GM18858 (cell line): Measurements from ENCODE around the gene SH3RF2.

Experiments used
- ATAC-seq: cut with Tn5 transposase; IDR thresholded peaks from one replicate; pipeline ENCODE4 v1.9.1; 2021; ENCODE audit not compliant: unreplicated experiment

SH3RF2 gene

DNA sequence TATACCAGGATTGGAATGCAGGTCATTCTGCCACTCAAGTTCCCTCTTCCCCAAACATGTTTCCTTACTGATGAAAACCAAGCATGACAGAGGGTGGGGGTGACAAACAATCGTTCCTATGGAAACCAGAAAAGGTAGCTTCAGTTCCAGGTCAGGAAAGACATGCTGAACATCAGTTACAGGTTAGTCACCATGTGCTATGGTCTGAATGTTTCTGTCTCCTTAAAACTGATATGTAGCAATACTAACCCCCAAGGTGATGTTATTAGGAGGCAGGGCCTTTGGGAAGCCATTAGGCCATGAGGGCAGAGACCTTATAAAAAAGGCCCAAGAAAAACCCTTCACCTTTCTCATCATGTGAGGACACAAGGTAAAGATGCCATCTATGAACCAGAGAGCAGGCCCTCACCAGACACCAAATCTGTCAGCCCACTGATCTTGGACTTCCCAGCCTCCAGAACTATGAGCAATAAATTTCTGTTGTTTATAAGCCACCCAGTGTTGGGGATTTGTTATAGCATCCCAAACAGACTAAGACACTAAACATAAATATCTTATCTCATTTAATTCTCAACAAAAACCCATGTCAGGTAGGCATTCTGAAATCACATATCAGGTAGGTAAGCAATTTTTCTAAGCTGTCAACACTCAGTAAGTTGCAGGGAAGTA, 15.7 kb upstream of the SH3RF2 start:
- no peak for ATAC-seq

DNA sequence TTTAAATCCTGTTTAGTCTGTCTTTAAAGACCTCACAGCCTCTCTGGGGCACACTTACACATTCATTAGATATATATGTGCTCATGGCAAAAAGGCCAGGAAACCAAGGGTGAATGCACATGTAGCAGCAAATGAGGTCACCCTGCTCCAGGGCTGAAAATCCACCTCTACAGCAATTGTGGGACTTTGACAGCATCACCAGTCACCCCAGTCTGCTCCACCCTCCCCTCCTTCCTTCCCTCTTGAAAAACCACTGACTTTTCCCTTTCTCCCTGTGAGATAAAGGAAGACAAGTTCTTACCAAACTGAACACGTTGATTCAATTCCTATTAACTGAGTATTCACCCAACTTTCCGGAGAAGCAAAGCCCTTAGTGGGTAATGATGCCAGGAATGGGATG, 15.2 kb upstream of the SH3RF2 start:
- ATAC-seq, result no peak

DNA sequence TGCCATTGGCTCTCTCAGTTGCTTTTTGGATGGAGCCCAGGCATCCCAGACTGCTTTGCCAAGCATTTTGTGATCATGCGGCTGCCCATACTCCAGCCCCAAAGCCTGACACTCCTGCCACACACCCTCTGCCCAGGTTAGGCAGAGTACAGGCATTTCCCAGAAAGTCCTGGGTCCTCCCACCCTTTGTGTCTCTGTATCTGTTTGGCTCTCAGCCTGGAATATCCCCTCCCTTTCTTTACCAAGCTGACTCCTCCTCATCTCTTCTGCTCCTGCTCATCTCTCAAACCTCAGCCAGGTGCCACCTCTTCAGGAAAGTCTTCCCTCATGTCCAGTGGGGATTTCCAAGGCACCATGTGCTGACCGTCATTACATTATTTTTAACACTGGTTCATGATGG, 14.3 kb upstream of the SH3RF2 start:
- no peak for ATAC-seq

DNA sequence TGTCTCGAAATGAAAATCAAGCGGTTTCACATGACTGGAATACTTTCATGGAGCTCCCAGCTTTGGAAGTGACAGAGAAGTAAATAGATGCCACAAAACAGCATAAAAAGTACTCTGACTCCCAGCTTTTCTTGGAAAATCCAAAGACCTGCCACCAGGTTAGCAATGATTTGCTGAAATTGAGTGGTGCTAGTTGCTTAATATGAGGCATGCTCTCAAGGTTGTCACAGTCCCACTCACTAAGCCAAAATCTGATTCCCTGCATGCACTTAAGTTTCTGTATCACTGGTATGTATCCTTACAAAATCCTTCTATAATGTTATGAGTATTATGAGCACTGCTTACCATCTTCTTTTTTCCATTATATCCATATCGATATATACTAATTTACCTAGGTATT, 13.0 kb upstream of the SH3RF2 start:
- no peak for ATAC-seq

DNA sequence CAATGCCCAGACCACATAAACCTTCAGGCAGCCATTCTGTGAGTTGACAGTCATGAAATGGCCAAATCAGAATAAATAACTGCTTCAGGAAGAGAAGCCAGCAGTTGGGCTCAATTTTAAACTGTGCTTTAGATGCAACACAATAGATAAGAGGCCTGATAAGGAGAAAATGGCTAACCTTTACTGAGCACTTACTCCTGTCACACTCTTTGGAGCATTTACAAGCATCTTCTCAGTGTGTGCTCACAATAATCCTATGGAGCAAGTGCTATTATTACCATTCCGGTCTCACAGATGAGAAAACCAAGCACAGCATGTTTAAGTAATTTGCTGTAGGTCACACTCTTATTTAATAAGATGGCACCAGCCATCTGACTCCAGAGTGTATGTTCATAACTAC, 11.5 kb upstream of the SH3RF2 start:
- ATAC-seq, result no peak

DNA sequence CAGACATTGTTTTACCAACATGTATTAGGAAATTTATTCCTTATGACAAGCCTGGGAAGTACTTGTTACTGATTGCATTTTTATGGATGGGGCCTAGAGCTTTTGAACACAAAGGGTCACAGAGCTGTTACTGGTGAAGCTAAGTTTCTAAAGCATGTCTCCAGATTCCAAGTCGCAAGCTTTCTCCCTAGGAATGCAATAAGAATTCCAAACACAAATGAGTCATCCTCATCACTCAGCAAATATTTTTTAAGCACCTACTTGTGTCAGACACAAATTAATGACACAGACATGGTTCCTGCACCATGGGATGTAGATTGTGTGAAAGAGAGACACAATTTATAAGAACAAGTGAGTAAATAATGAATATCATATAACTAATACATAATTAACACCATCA, 11.0 kb upstream of the SH3RF2 start:
- no peak for ATAC-seq

DNA sequence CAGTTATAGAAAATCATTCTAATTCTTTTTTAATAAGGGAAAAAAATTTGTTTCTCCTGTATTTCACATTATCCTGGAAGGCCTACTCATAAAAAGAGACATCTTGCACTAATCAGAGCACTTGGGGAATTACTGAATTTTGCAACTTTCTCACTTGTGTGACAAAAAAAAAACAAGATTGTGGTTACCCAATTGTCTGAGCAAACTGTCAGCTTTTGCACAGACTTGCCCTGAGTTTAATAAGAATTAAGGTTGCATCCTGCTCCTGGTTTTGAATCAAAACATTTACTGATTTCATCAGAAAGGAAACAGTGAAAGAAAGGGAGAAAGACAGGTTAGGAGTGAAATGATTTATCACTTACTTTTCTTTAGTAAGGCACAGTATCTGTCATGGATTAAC, 10.6 kb upstream of the SH3RF2 start:
- no peak for ATAC-seq

DNA sequence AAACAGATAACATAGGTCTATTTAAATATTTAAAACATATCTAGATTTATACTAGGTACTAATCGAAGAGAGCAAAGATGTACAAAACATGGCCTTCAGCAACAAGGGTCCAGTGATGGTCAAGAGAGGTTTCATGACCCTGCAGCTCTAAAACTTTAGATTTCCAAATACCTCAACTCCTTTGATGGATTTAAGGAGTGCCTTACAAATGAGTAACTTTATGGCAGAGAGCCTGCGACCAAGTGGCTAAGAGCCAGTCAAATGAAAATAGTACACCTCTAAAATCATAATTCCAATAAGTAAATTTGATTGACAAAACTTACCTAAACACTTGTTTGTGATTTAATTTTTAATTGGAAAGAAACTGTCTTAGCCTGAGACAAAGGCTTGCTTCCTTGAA, 4.7 kb upstream of the SH3RF2 start:
- ATAC-seq, result no peak

DNA sequence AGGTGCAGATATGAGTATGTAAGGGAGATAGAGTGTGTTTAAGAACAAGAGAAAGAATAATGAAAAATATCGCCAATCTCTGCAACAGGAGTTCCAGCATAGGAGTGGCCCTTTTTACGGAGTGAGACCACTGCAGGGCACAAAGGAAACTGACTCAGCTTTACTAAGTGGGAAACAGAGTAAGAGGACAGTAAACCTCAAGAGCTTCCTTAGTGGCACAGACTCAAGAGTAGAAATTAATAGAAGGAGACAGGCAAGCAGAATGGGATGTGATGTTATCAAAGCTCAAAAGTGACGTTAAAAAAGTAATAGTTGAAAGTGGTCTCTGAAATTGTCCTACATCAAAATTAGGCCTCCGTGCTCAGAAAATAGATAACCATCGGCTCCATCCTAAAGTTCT, 2.1 kb upstream of the SH3RF2 start:
- no peak for ATAC-seq

DNA sequence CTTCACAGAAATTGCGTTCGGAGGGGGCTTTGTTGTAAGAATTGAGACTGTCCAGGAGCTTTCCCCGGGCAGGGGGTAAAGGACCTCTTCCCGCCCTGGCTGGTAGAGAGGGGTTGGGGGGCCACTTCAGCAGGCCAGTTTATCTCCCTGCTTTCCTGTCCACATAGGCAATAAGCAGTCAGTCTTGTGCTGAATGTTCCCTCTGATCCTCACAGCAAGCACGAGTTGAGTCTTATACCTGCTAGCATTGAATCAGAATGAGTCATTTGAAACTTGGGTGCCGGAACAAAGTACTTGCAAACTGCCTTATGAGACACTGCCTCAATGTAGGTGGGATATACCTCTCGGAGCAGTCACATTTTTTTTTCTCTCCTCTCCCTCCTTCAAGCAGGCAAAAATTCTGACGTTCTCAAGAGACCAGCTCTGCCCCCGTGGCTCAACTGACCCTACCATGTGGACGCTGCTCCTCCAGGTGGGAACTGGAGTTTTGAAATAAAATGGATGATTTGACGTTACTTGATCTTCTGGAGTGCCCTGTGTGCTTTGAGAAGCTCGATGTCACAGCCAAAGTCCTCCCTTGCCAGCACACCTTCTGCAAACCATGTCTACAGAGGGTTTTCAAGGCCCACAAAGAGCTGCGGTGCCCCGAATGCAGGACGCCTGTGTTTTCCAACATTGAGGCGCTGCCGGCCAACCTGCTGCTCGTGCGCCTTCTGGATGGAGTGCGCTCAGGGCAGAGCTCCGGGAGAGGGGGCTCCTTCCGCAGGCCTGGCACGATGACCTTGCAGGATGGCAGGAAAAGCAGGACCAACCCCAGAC, 1.3 kb downstream of the SH3RF2 start:
- no peak for ATAC-seq

DNA sequence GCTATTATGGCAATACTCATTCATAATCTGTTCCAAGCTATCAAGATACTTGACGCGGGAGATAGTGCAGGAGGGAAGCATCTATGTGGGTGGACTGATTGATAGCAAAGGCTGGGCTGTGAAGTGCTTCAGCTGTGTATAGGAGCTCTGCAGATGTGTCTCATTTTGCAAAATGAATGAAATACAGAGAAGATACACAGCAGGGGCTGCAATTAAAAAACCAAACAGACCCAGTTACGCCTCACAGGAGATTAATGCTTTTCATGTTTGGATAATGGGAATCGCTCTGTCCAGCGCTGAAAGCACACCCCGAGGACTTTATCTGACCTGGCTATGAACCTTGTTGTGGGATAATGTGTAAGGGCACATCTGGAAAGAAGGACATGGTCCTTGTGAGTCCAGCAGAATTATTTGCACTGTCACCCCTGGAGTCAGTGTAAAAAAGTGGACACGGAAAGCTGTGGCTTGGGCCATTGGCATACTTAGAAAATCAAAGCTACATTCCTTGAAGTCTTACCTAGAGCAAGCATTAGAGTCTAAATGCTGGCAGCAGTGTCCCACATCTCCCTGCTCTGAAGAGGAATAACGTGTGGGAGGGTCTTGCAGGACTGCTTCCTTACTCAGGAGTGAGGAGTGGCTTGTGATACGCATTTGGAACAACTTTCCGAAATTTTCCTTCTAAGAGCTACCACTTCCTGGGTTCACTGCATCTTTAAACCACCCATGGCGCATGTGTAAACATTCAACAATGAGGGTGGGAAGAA, 2.6 kb downstream of the SH3RF2 start:
- ATAC-seq, result no peak

DNA sequence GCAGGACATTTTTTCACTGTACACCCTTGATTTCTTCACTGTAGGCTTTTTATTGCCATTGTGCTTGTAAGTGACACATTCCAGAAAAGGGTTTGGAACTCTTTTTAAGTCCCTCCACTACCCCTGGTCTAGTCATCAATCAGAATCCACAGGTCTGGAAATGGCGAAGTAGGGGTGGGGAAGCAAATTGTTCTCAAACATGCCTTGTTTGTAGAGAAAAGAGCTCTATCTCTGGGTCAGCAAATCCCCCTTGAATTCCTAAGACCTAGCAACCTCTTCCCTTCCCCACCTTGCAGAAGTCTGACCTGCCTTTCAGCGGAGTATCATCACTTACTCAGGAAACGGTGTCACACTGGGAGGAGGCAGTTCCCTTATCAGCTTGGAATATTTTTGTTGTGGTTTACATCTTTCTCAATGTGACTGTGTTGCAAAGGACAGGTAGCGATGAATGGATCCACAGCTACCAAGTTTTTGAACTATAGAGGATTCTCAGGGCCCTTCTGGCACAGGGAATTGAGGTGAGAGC, 3.2 kb downstream of the SH3RF2 start:
- ATAC-seq, result no peak

DNA sequence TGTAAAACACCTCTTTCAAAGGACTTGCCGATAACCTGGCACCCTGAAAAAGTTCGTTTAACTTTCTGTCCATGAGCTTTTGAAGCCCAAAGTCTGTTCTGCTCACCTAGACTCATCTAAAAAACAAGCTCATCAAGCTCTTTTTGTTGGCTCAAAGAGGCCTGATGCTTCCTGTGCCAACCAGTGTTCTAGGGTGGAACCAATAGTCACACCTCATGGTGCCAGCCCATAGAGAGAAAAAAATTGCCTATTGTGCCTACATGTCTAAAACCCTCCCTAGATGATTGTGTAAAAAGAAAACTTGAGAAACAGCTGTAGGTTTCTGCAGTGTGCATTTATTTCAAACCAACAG, 4.7 kb downstream of the SH3RF2 start:
- no peak for ATAC-seq

DNA sequence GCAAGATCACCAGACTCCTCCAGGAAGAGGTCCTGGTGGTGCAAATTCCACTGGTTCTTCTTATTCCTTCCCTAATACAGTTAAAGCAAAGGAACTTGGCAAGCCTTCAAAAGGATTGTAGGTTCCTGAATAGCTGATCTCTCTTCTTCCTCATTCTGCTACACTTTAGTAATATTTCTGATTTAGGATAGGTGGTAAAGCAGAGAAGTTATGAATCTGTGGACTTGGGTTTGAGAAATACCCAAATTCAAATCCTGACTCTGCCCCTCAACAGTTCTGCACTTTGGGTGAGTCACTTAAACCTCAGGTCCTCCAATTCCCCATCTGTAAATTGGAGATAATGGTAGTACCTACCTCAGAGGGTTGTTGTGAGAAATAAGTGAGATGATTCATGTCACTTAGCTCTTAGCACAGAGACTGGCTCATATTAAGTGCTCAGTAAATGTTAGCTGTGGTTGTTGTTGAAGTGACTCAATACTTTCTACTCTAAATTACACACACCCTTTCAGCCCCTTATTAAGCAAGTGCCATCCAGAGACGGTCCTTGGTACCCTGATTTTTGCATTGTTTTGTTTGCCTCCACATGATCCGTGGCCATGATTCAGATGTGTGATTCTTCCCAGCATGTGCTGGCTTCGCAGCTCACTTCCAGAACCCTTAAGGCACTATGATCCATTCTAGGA, 5.2 kb downstream of the SH3RF2 start:
- ATAC-seq, result no peak

DNA sequence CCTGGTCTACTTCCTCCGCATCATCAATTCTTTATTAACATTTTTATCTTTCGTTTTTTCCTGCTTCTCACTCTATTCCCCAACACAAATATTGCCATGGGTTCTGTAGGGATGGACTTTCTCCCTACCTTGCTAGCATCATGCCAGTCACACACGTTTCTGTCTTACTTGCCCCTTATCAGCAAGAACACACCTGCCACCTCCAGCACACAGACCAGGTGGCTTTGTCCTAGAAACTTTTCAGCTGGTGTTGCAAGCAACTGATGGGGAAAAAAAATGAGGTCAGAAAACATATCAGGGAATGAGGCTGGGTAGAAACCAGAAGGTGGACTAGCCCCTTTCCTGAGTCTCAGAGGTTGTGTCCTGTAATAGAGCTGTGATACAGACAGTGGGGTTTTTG, 5.8 kb downstream of the SH3RF2 start:
- no peak for ATAC-seq

DNA sequence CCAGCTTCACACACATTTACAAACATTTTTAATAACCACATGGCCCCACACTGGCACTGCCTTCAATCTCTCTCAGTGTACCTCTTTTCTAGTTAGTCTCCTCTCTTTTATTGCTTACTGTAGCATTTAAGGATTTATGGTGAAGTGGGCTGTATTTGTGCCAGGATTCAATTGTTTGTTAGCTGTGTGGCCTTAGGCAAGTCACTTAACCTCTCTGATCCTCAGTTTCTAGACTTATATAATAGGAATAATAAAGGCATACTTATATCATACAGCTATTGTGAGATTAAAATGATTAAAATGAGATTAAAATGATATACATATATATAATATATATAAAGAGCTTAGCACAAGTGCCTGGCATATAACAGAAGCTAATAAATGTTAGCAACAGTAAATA, 6.4 kb downstream of the SH3RF2 start:
- ATAC-seq, result no peak

DNA sequence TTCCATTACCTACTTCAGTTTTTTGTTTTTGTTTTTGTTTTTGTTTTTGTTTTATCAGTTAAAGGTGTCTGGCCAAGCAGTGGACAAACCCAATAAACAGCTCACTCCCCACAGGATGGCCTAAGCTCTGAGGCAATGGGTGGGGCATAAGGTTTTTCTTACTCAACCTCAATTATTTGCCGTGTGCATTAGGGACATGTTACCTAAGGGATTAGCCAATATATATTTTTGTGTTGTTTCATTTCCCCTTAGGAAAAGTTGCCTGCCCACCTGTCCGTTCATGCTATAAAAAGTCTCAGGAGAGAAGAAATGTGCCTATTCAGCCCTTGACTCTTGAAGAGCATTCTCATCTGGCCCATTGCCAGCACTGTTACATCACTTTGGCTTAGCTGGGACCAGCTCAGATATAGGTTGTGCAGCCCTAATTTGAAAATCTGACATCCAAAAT, 7.3 kb downstream of the SH3RF2 start:
- no peak for ATAC-seq

DNA sequence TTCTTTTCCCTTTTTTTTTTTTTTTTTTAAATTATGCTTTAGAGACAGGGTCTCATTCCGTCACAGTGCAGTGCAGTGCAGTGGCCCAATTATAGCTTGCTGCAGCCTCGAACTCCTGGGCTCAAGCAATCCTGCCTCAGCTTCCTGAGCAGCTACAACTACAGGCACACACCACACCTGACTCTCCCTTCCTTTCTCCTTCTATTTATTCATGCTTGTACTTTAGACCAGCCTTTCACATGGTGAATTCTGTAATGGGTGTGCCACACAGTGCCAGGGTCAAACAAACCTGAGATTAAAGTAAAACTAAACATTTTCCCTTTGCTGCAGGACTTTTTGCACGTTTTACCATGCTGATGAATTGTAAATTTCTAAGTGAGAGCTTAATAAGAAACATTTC, 8.0 kb downstream of the SH3RF2 start:
- no peak for ATAC-seq

DNA sequence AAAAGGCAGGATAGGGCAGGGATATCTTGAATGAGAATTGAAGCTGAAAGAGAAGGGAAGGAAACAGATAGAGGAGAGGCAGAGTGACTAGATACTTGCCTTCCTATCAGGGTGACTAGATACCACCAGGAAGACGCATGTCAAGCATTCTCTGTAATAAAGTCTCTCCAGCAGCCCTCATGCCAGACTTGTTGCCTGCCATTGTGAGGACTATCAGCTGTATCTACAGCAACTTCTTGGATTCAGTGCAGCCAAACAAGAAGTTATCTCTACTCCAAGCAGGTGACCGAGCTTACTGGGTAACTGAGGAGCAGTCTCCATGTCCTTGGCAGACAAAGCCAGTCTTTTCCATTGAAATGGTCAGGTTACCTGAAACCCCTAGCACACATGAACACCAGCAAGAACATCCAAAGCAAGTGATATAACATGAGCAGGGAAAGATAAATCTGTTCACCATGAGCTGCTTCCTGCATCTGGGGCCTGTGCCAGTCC, 9.3 kb downstream of the SH3RF2 start:
- ATAC-seq, result no peak

DNA sequence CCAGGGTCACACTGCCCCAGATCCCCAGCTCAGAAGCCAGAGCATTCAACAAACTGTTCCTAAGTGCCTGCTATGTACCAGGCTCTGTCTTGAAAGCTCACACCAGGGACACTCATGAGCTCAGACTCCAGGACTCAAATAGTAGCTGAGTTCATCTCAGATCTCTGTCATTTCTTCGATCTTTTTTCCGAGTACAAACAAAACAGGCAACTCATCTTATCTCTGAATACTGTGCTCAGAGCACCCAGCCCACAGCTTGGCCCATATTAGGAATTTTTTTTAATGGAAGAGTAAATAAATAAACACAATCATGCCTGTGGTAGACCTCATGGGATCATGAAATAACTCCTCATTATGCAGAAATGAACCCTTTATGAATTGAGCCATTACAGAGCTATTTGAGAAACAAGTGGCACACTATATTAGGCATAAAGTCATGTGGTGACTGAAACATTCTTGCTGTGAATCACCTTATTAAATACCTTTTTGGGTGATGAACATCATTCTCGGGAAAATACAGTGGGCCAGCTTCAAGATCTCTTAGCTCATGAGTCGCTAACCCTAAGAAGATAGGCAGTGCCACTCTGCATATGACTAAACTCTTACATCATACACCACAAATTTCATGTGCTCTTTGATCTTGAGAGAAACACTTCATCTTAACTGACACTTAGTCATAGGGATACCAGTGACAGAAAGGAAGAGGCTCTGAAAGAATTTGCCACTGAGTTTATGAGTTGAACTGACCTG, 9.9 kb downstream of the SH3RF2 start:
- peak; percentile 95 for ATAC-seq
